Measurements from ENCODE around the gene ZFP36L2. TPM values are rescaled to one million over a fixed set of nuclear protein-coding genes. Genes with fewer than 3 reads are reported as not detected.

The ZFP36L2 gene
- total and polyA plus RNA-seq, 2 donors (not counting 1 experiment from before 2014, with no cell fraction given) = 16.7 to 26.7 TPM

- H3K4me2 ChIP-seq (ENCODE audit: extremely low read depth, insufficient read depth, low read length) = no peak overlapping the region
- H3K9ac ChIP-seq (ENCODE audit: insufficient read depth, low read length) = no peak overlapping the region
- no peaks in the 10 kb centered on the region for H3K9me3 ChIP-seq (ENCODE audit: control insufficient read depth, insufficient read depth, low read depth, low read length)
- H3K4me1 ChIP-seq (ENCODE audit: control insufficient read depth, extremely low read depth, insufficient read depth, low read length) = peaks cover 15% of the 10 kb centered on the region
- no peak for DNase-seq (ENCODE audit: low read depth in 2 of 2)
- no peak overlapping the region for H3K27ac ChIP-seq (ENCODE audit: insufficient read depth, low read length)
- no peaks in the 10 kb centered on the region for H3K36me3 ChIP-seq (ENCODE audit: control insufficient read depth, insufficient read depth, low read length)
- no peak overlapping the region for H3K4me3 ChIP-seq (replicated peaks in 1 of 4; ENCODE audit: control extremely low read depth in 1 of 4, insufficient read depth in 1 of 4, low read depth in 3 of 4, low read length in 4 of 4)
- H3K27me3 ChIP-seq (ENCODE audit: control insufficient read depth, insufficient read depth, low read length) = no peaks in the 10 kb centered on the region
- H3K79me2 ChIP-seq (ENCODE audit: control insufficient read depth, insufficient read depth, low read length) = peaks cover 8% of the 10 kb centered on the region
- TF ChIP-seq, protein P1, sequence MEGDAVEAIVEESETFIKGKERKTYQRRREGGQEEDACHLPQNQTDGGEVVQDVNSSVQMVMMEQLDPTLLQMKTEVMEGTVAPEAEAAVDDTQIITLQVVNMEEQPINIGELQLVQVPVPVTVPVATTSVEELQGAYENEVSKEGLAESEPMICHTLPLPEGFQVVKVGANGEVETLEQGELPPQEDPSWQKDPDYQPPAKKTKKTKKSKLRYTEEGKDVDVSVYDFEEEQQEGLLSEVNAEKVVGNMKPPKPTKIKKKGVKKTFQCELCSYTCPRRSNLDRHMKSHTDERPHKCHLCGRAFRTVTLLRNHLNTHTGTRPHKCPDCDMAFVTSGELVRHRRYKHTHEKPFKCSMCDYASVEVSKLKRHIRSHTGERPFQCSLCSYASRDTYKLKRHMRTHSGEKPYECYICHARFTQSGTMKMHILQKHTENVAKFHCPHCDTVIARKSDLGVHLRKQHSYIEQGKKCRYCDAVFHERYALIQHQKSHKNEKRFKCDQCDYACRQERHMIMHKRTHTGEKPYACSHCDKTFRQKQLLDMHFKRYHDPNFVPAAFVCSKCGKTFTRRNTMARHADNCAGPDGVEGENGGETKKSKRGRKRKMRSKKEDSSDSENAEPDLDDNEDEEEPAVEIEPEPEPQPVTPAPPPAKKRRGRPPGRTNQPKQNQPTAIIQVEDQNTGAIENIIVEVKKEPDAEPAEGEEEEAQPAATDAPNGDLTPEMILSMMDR (conservative IDR thresholded peaks at IDR 0.05 in 1 of 2, IDR thresholded peaks at IDR 0.05 in 1 of 2; ENCODE audit: low read depth in 1 of 2, low read length in 2 of 2) = no peak
- no peak for TF ChIP-seq EZH2 (IDR thresholded peaks at IDR 0.05; ENCODE audit: low read length, missing control alignments)
- H4K20me1 ChIP-seq (ENCODE audit: control insufficient read depth, extremely low read depth, insufficient read depth, low read length) = peaks cover 2% of the 10 kb centered on the region
- no peak overlapping the region for H2AFZ ChIP-seq (ENCODE audit: low read length)
Observed at GRCh38 chr2:43230351-43230885, 4.0 kb upstream of the ZFP36L2 start.

DNA sequence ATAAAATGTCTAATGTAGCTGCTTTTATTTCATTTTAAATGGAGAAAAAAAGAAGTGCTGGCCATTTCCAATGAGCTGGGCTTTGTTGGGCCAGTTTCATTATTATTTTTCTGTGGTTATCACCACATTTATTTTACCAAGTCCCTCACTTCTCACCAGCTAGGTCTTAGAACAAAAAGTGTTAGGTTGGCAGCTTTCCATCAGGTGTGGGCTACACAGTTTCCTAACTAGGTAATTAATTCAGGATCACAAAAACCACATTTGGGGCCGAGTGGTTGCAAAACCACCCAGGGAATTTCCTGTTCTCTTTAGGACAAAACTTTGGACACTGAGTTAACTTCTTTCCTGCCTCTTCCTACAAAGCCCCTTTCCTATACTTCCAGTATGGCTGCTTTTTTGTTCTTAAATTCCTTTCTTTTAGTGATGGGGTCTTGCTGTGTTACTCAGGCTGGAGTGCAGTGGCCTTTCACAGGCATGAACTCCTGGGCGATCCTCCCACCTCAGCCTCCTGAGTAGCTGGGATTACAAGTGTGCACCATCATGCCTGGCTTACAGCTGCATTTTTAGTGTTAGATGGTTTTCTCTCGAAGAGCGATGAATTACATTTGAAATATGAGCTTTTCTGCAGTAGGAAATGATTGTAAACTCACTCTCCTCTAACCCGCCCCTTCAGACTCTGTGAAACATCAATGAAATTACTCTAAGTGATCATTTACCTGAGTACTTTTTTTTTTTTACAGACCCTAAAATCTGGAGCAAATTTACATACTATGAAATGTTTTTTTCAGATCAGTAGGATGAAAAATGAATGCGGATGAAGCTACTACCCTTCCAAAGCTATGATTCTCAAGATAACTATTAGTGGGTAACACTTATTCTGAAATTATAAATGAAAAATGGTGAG, 2.6 kb upstream of the ZFP36L2 start:
- H4K20me1 ChIP-seq (ENCODE audit: control insufficient read depth, extremely low read depth, insufficient read depth, low read length) = peaks cover 2% of the 10 kb centered on the region
- peaks cover 6% of the 10 kb centered on the region for H3K36me3 ChIP-seq (ENCODE audit: control insufficient read depth, insufficient read depth, low read length)
- peak in 1 of 2 donors; percentile 53 for DNase-seq (ENCODE audit: low read depth in 2 of 2)
- H3K9me3 ChIP-seq (ENCODE audit: control insufficient read depth, insufficient read depth, low read depth, low read length) = no peaks in the 10 kb centered on the region
- H3K27me3 ChIP-seq (ENCODE audit: control insufficient read depth, insufficient read depth, low read length) = no peaks in the 10 kb centered on the region
- no peak overlapping the region for H3K4me2 ChIP-seq (ENCODE audit: extremely low read depth, insufficient read depth, low read length)
- H3K4me1 ChIP-seq (ENCODE audit: control insufficient read depth, extremely low read depth, insufficient read depth, low read length) = peaks cover 15% of the 10 kb centered on the region
- no peak overlapping the region for H3K4me3 ChIP-seq (replicated peaks in 1 of 4; ENCODE audit: control extremely low read depth in 1 of 4, insufficient read depth in 1 of 4, low read depth in 3 of 4, low read length in 4 of 4)
- H3K9ac ChIP-seq (ENCODE audit: insufficient read depth, low read length) = no peak overlapping the region
- H3K27ac ChIP-seq (ENCODE audit: insufficient read depth, low read length) = peak overlapping the region; percentile 88
- no peak for TF ChIP-seq EZH2 (IDR thresholded peaks at IDR 0.05; ENCODE audit: low read length, missing control alignments)
- TF ChIP-seq, protein P1 (conservative IDR thresholded peaks at IDR 0.05 in 1 of 2, IDR thresholded peaks at IDR 0.05 in 1 of 2; ENCODE audit: low read depth in 1 of 2, low read length in 2 of 2) = no peak
- H3K79me2 ChIP-seq (ENCODE audit: control insufficient read depth, insufficient read depth, low read length) = peaks cover 22% of the 10 kb centered on the region
- H2AFZ ChIP-seq (ENCODE audit: low read length) = no peak overlapping the region

GRCh38 chr2:43228321-43228751, 1.9 kb upstream of the ZFP36L2 start:
- Histone ChIP-seq H3K4me2 (ENCODE audit: extremely low read depth, insufficient read depth, low read length) (peak overlapping the region; percentile 70), H3K79me2 (ENCODE audit: control insufficient read depth, insufficient read depth, low read length) (peaks cover 29% of the 10 kb centered on the region), H2AFZ (ENCODE audit: low read length) (no peak overlapping the region), H3K27ac (ENCODE audit: insufficient read depth, low read length) (peak overlapping the region; percentile 88), H3K4me1 (ENCODE audit: control insufficient read depth, extremely low read depth, insufficient read depth, low read length) (peaks cover 15% of the 10 kb centered on the region), H3K4me3 (replicated peaks in 1 of 4; ENCODE audit: control extremely low read depth in 1 of 4, insufficient read depth in 1 of 4, low read depth in 3 of 4, low read length in 4 of 4) (peak overlapping the region in 1 of 4 experiments; percentile 84), H3K9ac (ENCODE audit: insufficient read depth, low read length) (no peak overlapping the region), H4K20me1 (ENCODE audit: control insufficient read depth, extremely low read depth, insufficient read depth, low read length) (peaks cover 2% of the 10 kb centered on the region), H3K9me3 (ENCODE audit: control insufficient read depth, insufficient read depth, low read depth, low read length) (no peaks in the 10 kb centered on the region), H3K27me3 (ENCODE audit: control insufficient read depth, insufficient read depth, low read length) (no peaks in the 10 kb centered on the region), H3K36me3 (ENCODE audit: control insufficient read depth, insufficient read depth, low read length) (peaks cover 6% of the 10 kb centered on the region)
- TF ChIP-seq EZH2 (IDR thresholded peaks at IDR 0.05; ENCODE audit: low read length, missing control alignments) = no peak
- TF ChIP-seq, protein P1 (conservative IDR thresholded peaks at IDR 0.05 in 1 of 2, IDR thresholded peaks at IDR 0.05 in 1 of 2; ENCODE audit: low read depth in 1 of 2, low read length in 2 of 2) = no peak
- DNase-seq (ENCODE audit: low read depth in 2 of 2) = peak; percentile 3 to 18

Measured in fibroblast of lung (primary cell).